Stimulated activated CD4-positive, alpha-beta T cell treated with anti-CD3 and anti-CD28 coated beads, TNF-alpha, amount 100 ng/mL, for 4 hours (primary cell): Measurements from ENCODE around the gene GCLM.
"Not testable (repeated sequence)": the region's sequence is repeated elsewhere in the genome, so short reads cannot be mapped to it uniquely, and the experiment has no call there.

Source experiments
- DNase-seq, 3 experiments: peaks; one replicate each; pipeline ENCODE4 v3.0.0-alpha.2; 2020; ENCODE audit warnings: low read depth in 3 of 3

GCLM gene

GRCh38 chr1:93899543-93900207, 9.6 kb downstream of the GCLM start:
- no peak for DNase-seq

- DNase-seq: no peak
Measured at GRCh38 chr1:93888900-93889299, 20.3 kb downstream of the GCLM start.

GRCh38 chr1:93882269-93882668, 27.0 kb downstream of the GCLM start:
- no peak for DNase-seq

- DNase-seq: no peak
Measured at GRCh38 chr1:93880731-93881130, 28.5 kb downstream of the GCLM start.

GRCh38 chr1:93878889-93879586, 30.2 kb downstream of the GCLM start, which contains the start of gene DNTTIP2:
DNTTIP2 (minus strand) TSS chr1:93879206; CDS start chr1:93879148, 58 bp downstream.
- peak; percentile 69 to 78 (median 74) for DNase-seq

- DNase-seq: peak; percentile 35 to 48 (median 42)
Measured at GRCh38 chr1:93878501-93878888, 30.7 kb downstream of the GCLM start.

- no peak for DNase-seq
Measured at GRCh38 chr1:93877529-93877928, 31.7 kb downstream of the GCLM start.

- DNase-seq: no peak
Measured at GRCh38 chr1:93876244-93876643, 33.0 kb downstream of the GCLM start.

GRCh38 chr1:93874025-93874651, 35.1 kb downstream of the GCLM start:
- no peak for DNase-seq

- no peak for DNase-seq
Measured at GRCh38 chr1:93871366-93871765, 37.9 kb downstream of the GCLM start.

- no peak for DNase-seq
Measured at GRCh38 chr1:93869653-93870052, 39.6 kb downstream of the GCLM start.

- DNase-seq: not testable (repeated sequence)
Measured at GRCh38 chr1:93868492-93868891, 40.7 kb downstream of the GCLM start.

- no peak for DNase-seq
Measured at GRCh38 chr1:93865253-93865652, 44.0 kb downstream of the GCLM start.

GRCh38 chr1:93864175-93864574, 45.1 kb downstream of the GCLM start:
- no peak for DNase-seq

GRCh38 chr1:93857653-93858052, 51.6 kb downstream of the GCLM start:
- not testable (repeated sequence) for DNase-seq

- DNase-seq: not testable (repeated sequence)
Measured at GRCh38 chr1:93855983-93856382, 53.2 kb downstream of the GCLM start.

GRCh38 chr1:93853940-93854339, 55.3 kb downstream of the GCLM start:
- DNase-seq: no peak

GRCh38 chr1:93851878-93852277, 57.4 kb downstream of the GCLM start:
- DNase-seq: no peak

GRCh38 chr1:93851327-93851712, 57.9 kb downstream of the GCLM start:
- no peak for DNase-seq

GRCh38 chr1:93850687-93851326, 58.4 kb downstream of the GCLM start:
- DNase-seq: peak in 2 of 3 experiments; percentile 26 to 31

- DNase-seq: no peak
Measured at GRCh38 chr1:93848350-93848883, 60.8 kb downstream of the GCLM start.

- DNase-seq: peak; percentile 41 to 70 (median 67)
Measured at GRCh38 chr1:93847811-93848288, 61.4 kb downstream of the GCLM start.
